ENCODE data around the gene ZNF546.

GRCh38 chr19:39951686-39952085 is 45.2 kb upstream of the ZNF546 start:
- no peak for TF ChIP-seq CTCF (IDR thresholded peaks at IDR 0.05)
- no peak for TF ChIP-seq POLR2AphosphoS5 (IDR thresholded peaks at IDR 0.05; ENCODE audit: insufficient read depth in 1 of 2, low read depth in 1 of 2)
- TF ChIP-seq POLR2A (IDR thresholded peaks at IDR 0.05): no peak

All from vagina (tissue), 2 donors.